Keratinocyte (primary cell): ENCODE data around the gene CNTRL.

Experiments used
- CTCF ChIP-seq, 3 experiments: IDR thresholded peaks in 1 of 3; conservative IDR thresholded peaks in 1 of 3; optimal IDR thresholded peaks in 1 of 3; 2 replicates in 2 of 3; 3 replicates in 1 of 3; pipeline versions ENCODE3 to v1.5.1; 2011; ENCODE audit warnings: low read length in 3 of 3, mild to moderate bottlenecking in 3 of 3, moderate library complexity in 2 of 3, control low read depth in 1 of 3, inconsistent platforms in 1 of 3; ENCODE audit not compliant: insufficient read depth in 2 of 3; ENCODE audit errors: extremely low read depth in 1 of 3
- EZH2 ChIP-seq: IDR thresholded peaks from one replicate; pipeline ENCODE4 v1.6.1; 2012; ENCODE audit warnings: inconsistent platforms, mild to moderate bottlenecking, low read length, moderate library complexity

- TF ChIP-seq CTCF (optimal IDR thresholded peaks at IDR 0.05 in 1 of 3, IDR thresholded peaks at IDR 0.05 in 1 of 3, conservative IDR thresholded peaks at IDR 0.05 in 1 of 3; ENCODE audit: extremely low read depth in 1 of 3, insufficient read depth in 2 of 3, low read length in 3 of 3) (no peak), EZH2 (no peak)
Observed at GRCh38 chr9:121138561-121138960, 63.8 kb downstream of the CNTRL start.
